Activated T-helper 17 cell treated with anti-CD3 and anti-CD28 coated beads, Interleukin-2, amount 50 U/mL, for 72 hours (primary cell): Measurements from ENCODE around the gene ZNF680. TPM values are rescaled to one million over a fixed set of nuclear protein-coding genes. Genes with fewer than 3 reads are reported as not detected.
A peak's percentile ranks its signal among the peaks of the same experiment; 100 is the strongest.

ENCODE experiments used
- ATAC-seq: fragments of 150-1000 bp; cut with Tn5 transposase; replicated peaks from 2 replicates; pipeline ENCODE4 v1.10.0; 2021; ENCODE audit warnings: mild to moderate bottlenecking, moderate library complexity
- H3K27ac Mint-ChIP-seq: one replicate; pipeline ENCODE4 v1.8.0; 2022; ENCODE audit warnings: mixed read lengths
- H3K27me3 Mint-ChIP-seq: one replicate; pipeline ENCODE4 v1.8.0; 2022; ENCODE audit warnings: mixed read lengths
- H3K36me3 Mint-ChIP-seq: one replicate; pipeline ENCODE4 v1.8.0; 2022; ENCODE audit warnings: low read depth, mild to moderate bottlenecking, mixed read lengths
- H3K4me1 Mint-ChIP-seq: one replicate; pipeline ENCODE4 v1.8.0; 2022; ENCODE audit warnings: mixed read lengths
- H3K4me3 Mint-ChIP-seq: one replicate; pipeline ENCODE4 v1.8.0; 2022; ENCODE audit warnings: mild to moderate bottlenecking, mixed read lengths
- H3K9me3 Mint-ChIP-seq: one replicate; pipeline ENCODE4 v1.8.0; 2022; ENCODE audit warnings: mixed read lengths
- total RNA-seq, 2 donors: library from RNA; stranded (reverse); gene quantifications; one replicate each; pipeline ENCODE4 v1.2.3, GENCODE V29; 2022

ZNF680 gene
- total RNA-seq, 2 donors from 2014 or later, result 12.1 to 21.5 TPM

DNA sequence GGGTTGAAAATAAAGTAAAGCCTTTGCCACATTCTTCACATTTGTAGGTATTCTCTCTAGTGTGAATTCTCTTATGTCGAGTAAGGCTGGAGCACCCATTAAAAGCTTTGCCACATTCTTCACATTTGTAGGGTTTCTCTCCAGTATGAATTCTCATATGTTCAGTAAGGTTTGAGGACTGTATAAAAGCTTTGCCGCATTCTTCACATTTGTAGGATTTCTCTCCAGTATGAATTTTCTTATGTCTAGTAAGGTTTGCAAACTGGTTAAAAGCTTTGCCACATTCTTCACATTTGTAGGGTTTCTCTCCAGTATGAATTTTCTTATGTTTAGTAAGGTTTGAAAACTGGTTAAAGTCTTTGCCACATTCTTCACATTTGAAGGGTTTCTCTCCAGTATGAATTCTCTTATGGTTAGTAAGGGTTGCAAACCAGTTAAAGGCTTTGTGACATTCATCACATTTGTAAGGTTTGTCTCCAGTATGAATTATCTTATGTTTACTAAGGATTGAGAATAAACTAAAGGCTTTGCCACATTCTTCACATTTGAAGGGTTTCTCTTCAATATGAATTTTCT, 41.4 kb downstream of the ZNF680 start:
- H3K27ac Mint-ChIP-seq, result no peak overlapping the region
- no peak for ATAC-seq
- H3K36me3 Mint-ChIP-seq, result peaks cover 90% of the 10 kb centered on the region
- H3K27me3 Mint-ChIP-seq, result no peaks in the 10 kb centered on the region
- peaks cover 29% of the 10 kb centered on the region for H3K9me3 Mint-ChIP-seq
- no peak overlapping the region for H3K4me3 Mint-ChIP-seq
- peaks cover 8% of the 10 kb centered on the region for H3K4me1 Mint-ChIP-seq

DNA sequence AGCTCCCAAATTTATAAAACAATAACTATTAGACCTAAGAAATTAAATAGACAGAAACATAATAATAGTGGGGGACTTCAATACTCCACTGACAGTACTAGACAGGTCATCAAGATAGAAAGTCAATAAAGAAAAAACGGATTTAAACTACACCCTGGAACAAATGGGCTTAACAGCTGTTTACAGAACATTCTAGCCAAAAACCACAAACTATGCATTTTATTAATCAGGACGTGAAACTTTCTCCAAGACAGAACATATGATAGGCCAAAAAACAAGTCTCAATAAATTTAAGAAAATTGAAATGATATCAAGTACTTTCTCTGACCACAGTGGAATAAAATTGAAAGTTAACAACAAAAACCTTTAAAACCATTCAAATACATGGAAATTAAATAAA, 46.4 kb downstream of the ZNF680 start:
- ATAC-seq, result no peak
- peaks cover 28% of the 10 kb centered on the region for H3K9me3 Mint-ChIP-seq

DNA sequence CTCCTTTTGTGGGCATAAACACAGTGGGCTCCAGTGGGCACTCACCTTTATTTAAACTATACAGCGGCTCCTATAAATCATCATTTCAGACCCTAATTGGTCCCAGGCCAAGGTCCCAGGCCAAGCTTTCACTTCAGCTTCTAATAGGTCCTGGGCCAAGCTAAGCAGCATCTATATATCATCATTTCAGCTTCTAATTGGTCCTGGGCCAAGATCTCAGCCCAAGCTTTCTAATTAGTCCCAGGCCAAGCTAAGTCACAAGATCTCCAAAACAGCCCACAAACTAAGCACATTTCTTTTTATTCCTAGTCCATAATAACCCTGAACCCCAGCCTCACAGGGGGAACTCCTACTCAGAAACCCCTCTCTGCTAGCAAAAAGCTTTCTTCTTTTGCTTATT, 47.1 kb downstream of the ZNF680 start:
- H3K9me3 Mint-ChIP-seq, result peaks cover 23% of the 10 kb centered on the region
- ATAC-seq, result no peak

More for the DNA sequence above, 46.4 kb downstream of the ZNF680 start:
- no peaks in the 10 kb centered on the region for H3K27me3 Mint-ChIP-seq
- H3K4me1 Mint-ChIP-seq, result peaks cover 8% of the 10 kb centered on the region
- peaks cover 79% of the 10 kb centered on the region for H3K36me3 Mint-ChIP-seq
- H3K27ac Mint-ChIP-seq, result no peak overlapping the region
- no peak overlapping the region for H3K4me3 Mint-ChIP-seq

DNA sequence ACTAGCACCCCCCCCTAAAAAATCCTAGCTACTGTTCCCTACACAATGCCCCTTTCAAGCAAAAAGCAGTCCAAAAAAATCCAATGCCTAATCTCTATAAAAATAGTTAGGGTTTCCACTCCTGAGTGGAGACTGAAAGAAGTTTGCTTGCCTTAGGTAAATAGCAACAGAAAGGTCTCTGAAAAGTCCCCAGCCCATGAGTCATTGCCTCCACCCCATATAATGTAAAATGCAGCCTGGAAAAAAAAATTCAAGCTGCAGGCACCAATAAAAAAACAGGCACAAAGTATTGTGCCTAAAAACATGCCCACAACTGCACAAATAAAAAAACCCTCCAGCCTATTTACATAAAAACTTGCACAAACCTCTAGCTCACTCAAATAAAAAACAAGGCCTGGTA, 47.5 kb downstream of the ZNF680 start:
- peaks cover 77% of the 10 kb centered on the region for H3K36me3 Mint-ChIP-seq
- ATAC-seq, result peak; percentile 48
- peaks cover 23% of the 10 kb centered on the region for H3K9me3 Mint-ChIP-seq
- H3K4me3 Mint-ChIP-seq, result no peak overlapping the region
- H3K4me1 Mint-ChIP-seq, result peaks cover 8% of the 10 kb centered on the region
- H3K27me3 Mint-ChIP-seq, result no peaks in the 10 kb centered on the region
- H3K27ac Mint-ChIP-seq, result peak overlapping the region; percentile 60

More for the DNA sequence above, 47.1 kb downstream of the ZNF680 start:
- no peak overlapping the region for H3K27ac Mint-ChIP-seq
- peaks cover 8% of the 10 kb centered on the region for H3K4me1 Mint-ChIP-seq
- no peaks in the 10 kb centered on the region for H3K27me3 Mint-ChIP-seq
- H3K4me3 Mint-ChIP-seq, result no peak overlapping the region
- H3K36me3 Mint-ChIP-seq, result peaks cover 79% of the 10 kb centered on the region

DNA sequence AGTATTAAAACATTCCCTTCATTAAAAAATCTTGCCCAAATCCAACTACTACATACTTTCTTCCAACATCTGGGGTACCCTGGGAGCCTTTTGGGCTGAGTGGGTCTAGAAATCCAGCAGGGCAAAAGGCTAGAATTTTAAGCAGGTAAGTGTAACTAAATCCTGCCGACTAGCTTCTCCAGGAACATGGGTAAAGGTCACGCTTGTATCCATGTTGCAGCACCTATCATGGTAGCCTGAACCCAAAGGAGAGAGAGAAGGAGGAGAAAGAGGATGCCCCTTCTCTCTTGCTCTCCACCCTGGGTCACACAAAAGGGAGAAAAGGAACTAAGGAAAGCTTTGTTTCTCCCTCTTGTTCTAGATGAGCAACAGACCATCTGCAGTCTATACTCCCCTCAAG, 53.3 kb downstream of the ZNF680 start:
- Mint-ChIP-seq H3K27ac (no peak overlapping the region), H3K9me3 (peaks cover 12% of the 10 kb centered on the region), H3K36me3 (peaks cover 48% of the 10 kb centered on the region), H3K4me1 (no peaks in the 10 kb centered on the region), H3K4me3 (no peak overlapping the region), H3K27me3 (no peaks in the 10 kb centered on the region)
- no peak for ATAC-seq

DNA sequence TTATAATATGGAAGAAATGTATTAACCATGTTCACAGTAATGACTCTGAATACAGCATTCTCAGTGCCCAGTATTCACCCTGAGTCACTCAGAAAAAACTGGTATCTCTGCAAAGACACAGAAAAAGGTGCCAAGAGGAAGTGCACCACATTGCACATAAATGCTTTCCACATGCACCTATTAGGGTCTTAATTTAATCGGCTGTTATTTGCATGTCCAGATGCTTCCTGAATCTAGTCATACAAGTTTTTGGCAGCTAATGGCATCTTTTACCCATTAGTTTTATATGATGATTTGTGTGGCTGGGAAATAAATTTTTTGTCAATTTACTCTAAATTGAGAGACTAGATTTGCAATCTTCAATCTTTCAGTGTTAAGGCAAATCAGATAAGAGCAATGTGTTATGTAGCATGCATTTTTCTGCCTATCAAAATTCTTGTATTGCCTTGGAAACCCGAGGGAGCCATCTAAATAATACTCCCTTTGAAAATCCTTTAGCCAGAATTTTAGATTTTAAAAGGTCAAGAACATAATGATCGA, 58.2 kb downstream of the ZNF680 start:
- H3K4me1 Mint-ChIP-seq, result no peaks in the 10 kb centered on the region
- H3K4me3 Mint-ChIP-seq, result no peak overlapping the region
- peaks cover 28% of the 10 kb centered on the region for H3K9me3 Mint-ChIP-seq
- no peak for ATAC-seq
- no peaks in the 10 kb centered on the region for H3K27me3 Mint-ChIP-seq
- H3K36me3 Mint-ChIP-seq, result peaks cover 15% of the 10 kb centered on the region
- H3K27ac Mint-ChIP-seq, result no peak overlapping the region

DNA sequence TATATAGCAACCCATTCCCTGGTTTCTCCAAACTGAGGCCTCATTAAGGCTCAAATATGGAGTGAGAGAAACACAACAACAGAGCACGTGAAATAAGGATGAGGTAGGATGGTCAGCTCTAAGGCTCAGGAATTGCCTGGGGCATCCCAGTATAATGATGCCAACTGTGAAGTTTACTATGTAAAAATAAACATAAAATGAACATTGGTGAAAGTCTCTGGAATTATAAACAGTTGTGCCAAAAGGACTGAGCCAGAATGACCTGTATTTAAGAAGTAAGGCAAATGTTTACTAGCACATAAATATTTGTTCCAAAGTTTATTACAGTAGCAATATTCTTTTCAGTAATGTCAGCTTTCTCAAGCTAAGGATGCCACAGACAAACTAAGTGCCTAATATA, 64.6 kb downstream of the ZNF680 start:
- Mint-ChIP-seq H3K36me3 (no peaks in the 10 kb centered on the region), H3K27ac (no peak overlapping the region), H3K9me3 (peaks cover 20% of the 10 kb centered on the region), H3K27me3 (no peaks in the 10 kb centered on the region), H3K4me1 (no peaks in the 10 kb centered on the region), H3K4me3 (no peak overlapping the region)
- no peak for ATAC-seq

DNA sequence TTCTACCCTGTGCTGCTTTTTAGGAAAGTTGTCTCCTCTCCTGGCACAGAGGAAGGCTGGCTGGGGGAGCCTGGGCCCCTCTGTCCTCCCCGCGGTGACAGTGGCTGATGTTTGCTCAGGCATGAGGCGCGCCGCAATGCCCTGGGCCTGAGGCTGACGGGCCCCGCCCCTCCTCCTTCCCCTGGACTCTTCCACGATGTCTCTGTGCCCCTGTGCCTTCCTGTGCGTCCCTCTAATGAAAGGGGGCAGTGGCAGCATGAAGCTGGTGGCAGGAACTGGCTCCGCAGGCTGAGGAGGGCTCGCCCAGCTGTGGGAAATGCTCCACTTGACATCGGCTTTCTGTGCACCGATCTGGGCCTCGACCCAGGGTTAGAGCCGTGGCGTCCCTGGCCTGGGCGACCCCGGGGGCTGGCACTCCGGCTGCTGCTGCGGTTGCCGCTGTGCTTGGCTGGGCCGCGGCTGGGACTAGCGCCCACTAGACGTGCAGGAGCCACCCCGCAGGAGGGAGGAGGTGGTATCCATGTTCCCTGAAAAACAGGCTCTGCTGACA, 67.9 kb downstream of the ZNF680 start:
- H3K27ac Mint-ChIP-seq, result no peak overlapping the region
- ATAC-seq, result no peak
- H3K9me3 Mint-ChIP-seq, result peaks cover 10% of the 10 kb centered on the region
- H3K4me3 Mint-ChIP-seq, result no peak overlapping the region
- H3K27me3 Mint-ChIP-seq, result no peaks in the 10 kb centered on the region
- H3K36me3 Mint-ChIP-seq, result no peaks in the 10 kb centered on the region
- H3K4me1 Mint-ChIP-seq, result no peaks in the 10 kb centered on the region

DNA sequence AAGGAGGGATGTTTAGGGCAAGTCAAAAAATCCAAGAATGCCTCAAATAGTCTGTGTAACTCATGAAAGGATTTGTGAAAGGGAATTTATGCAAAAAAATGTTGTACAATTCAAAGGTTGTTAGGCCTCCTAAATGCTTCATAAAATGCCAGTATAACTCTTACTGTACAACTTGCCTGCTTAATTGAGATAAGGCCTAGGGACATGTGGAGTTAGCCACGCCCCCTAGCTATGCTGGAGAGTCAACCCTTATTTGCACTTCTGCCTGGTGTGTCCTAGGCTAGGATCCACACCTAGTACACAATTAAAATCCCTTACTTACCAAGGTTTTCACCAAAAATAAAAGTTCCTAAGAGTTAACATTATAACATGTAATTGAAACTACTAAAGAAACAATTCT, 77.2 kb downstream of the ZNF680 start:
- ATAC-seq, result no peak
- Mint-ChIP-seq H3K4me1 (no peaks in the 10 kb centered on the region), H3K4me3 (no peak overlapping the region), H3K27me3 (no peaks in the 10 kb centered on the region), H3K9me3 (peaks cover 10% of the 10 kb centered on the region), H3K27ac (no peak overlapping the region), H3K36me3 (peaks cover 4% of the 10 kb centered on the region)

Other genes starting within 250 kb of the ZNF680 start
- gene ZNF736, start 249.1 kb downstream of the ZNF680 start, total RNA-seq, result 10 to 100 TPM; 22.8 to 23.7 TPM
- 10 to 100 TPM; 16.0 to 23.4 TPM for gene ZNF107, start 103.1 kb upstream of the ZNF680 start, total RNA-seq
- 10 to 100 TPM; 11.4 to 12.0 TPM for gene ZNF138, start 231.4 kb upstream of the ZNF680 start, total RNA-seq